GM12864 (cell line): ENCODE results near the gene UEVLD.
A peak's percentile ranks its signal among the peaks of the same experiment; 100 is the strongest.

Experiments used
- DNase-seq: peaks from one replicate; pipeline ENCODE4 v3.0.0-alpha.2; 2011; ENCODE audit warnings: low read depth
- H3K4me3 ChIP-seq: 2 replicates; pipeline ENCODE4 v1.5.1; 2011; ENCODE audit warnings: mild to moderate bottlenecking, low read depth, low read length, control low read depth
- CTCF ChIP-seq: IDR thresholded peaks from 2 replicates; pipeline ENCODE4 v1.5.1; 2011; ENCODE audit warnings: low read depth, mild to moderate bottlenecking, moderate library complexity, low read length, control low read depth, inconsistent platforms; ENCODE audit errors: missing control alignments

UEVLD gene

GRCh38 chr11:18526521-18527296, 61.8 kb downstream of the UEVLD start, which contains the start of gene TSG101:
Gene TSG101 (minus strand): TSS chr11:18526942. CDS start chr11:18526816, 126 bp downstream.
- H3K4me3 ChIP-seq = peak within 1 kb of the TSS; percentile 97
- peak; percentile 79 for DNase-seq
- no peak for TF ChIP-seq CTCF

- no peak for DNase-seq
- H3K4me3 ChIP-seq = peak overlapping the region; percentile 97
Measured at GRCh38 chr11:18526130-18526520, 62.4 kb downstream of the UEVLD start.

GRCh38 chr11:18524248-18524647, 64.3 kb downstream of the UEVLD start:
- DNase-seq = no peak
- H3K4me3 ChIP-seq = no peak overlapping the region
- no peak for TF ChIP-seq CTCF

More at GRCh38 chr11:18526130-18526520, 62.4 kb downstream of the UEVLD start:
- no peak for TF ChIP-seq CTCF

GRCh38 chr11:18523084-18523483, 65.5 kb downstream of the UEVLD start:
- no peak for DNase-seq
- no peak overlapping the region for H3K4me3 ChIP-seq
- no peak for TF ChIP-seq CTCF

- H3K4me3 ChIP-seq = no peak overlapping the region
- no peak for DNase-seq
- peak; percentile 54 for TF ChIP-seq CTCF
Measured at GRCh38 chr11:18522388-18522787, 66.1 kb downstream of the UEVLD start.

- no peak for TF ChIP-seq CTCF
- no peak for DNase-seq
- H3K4me3 ChIP-seq = no peak overlapping the region
Measured at GRCh38 chr11:18521122-18521521, 67.4 kb downstream of the UEVLD start.

GRCh38 chr11:18502352-18502751, 86.2 kb downstream of the UEVLD start:
- H3K4me3 ChIP-seq = no peak overlapping the region
- no peak for DNase-seq
- TF ChIP-seq CTCF = no peak
